Kidney glomerular epithelial cell (primary cell): ENCODE results near the gene SH3RF1.

Experiments used
- DNase-seq: peaks from one replicate; lab custom pipeline; 2025; lab: John Stamatoyannopoulos, UW

SH3RF1 gene

DNA sequence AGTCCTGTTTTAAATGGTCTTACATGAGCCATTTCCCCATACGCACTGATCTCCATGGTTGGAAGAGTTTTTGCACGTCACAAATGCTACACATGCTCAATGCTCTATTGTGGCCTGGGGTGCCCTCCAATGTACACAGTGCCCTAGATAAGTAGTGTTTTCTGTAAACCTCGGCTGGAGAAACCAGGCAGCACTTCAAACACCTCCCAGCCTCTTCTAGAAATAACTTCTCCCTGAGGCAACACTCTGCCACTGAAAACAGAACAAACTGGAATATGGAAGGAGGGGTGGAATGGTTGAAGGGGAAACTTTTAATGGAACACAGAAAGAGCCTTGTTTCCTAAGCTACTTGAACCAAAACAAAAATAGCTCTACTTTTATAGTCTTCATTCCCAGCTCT is 136.8 kb downstream of the SH3RF1 start:
- no peak for DNase-seq

DNA sequence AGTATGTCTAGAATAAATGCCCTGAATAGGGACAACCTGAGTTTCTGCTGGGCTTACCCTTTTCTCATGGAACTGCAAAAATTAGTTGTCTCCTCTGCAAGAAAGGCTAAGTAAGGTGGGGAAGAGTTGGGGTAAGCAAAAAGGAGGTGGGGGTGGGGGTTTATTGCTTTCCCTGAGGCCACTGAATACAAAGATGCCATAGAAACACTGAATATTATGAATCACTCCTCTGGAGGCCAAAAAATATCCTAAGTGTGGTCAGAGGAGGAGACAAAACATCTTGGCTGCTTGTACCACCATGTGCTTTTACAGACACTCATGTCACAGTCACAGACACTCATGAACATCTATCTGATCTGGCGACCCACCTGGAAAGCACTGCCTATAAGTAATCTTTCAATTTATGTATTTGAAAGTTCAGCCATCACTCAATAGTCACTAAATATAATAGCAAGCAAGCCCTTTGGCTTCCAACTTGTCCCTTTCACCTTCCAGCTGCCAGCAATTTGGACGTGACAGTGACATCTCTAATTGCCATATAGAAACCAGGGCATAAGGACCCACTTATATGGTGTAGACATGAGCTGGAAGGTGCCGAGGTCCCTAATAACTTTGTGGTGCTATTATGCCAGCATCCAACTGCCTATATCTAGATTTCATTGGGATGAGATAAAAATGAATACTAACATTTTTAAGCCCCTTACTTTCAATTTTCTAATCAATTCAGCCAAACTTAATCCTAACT is 138.0 kb downstream of the SH3RF1 start:
- DNase-seq: no peak

DNA sequence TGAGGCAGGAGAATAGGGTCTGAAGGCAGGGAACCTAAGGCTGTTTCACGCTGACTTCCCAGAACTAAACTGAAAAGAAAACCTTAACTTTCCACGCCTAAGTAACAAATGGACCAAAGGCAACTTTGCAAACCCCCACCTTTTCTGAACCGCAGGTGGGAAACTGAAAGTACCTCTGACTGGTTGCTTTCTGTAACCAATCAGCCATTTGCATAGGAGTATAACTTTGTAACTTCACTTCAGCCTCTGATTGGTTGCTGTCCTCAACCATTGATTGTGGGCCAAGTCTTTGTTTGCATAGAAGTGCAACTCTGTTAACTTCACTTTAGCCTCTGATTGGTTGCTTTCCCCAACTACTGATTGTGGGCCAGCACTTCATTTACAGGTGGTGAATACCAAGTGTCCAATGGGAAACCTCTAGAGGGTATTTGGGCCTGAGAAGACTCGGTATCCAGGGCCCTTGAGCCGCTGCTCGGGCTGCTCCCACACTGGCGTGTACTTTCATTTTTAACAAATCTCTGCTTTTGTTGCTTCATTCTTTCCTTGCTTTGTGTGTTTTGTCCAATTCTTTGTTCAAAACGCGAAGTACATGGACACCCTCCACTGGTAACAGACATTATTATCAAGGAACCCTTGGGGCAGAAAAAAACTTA is 139.1 kb downstream of the SH3RF1 start:
- DNase-seq: no peak

DNA sequence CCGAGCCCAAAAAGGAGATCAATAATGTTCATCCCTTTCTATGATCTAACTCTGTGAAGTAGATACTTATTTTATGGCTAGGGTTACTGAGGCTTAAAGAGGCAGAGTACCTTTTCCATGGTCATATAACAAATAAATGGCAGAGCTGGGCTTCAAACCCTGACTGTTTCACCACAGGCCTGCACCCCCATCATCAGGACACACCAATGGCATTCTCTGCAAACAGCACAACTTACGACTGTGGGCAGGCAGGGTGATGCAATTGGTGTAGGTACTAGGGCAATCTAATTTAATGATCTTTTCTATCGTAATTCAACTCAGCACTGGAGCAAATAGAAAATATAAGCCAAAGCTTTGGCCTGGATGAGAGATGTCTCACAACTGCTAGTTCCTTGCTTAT is 141.9 kb downstream of the SH3RF1 start:
- no peak for DNase-seq

DNA sequence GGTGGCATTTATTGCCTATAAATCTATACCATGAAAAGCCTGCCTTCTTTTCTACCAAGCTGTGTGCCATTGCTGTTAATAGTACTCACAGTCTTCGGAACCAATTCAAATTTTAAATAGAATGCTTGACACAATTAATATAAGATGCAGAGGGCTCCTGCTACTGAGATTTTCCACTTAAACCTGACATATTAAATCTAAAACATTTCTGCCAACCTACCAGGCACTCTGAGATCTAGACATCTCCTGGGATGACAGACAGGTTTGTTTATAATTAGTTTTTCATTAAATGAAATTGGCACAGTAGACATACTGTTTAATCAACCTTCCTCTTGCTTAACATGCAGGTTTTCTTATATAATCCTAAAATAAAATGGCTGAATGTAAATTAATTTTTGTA is 143.4 kb downstream of the SH3RF1 start:
- DNase-seq: no peak

DNA sequence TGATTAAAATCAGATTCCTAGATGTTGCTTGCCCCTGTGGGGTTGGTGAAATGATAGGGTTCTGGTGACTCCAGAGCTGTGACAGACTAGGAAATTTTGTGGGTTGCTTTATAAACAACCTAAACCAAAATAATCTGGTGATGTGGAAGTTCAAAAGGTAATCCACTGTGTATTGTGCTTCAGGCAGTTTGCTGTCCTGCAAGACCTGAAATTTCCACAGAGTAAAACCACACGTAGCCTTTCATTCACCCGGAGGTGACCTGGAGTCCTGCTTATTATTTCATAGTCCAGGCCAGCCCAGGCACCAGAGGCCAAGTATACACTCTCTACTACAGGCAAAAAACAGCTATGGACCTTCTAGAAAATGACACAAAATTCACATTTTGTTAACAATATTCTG is 146.1 kb downstream of the SH3RF1 start:
- no peak for DNase-seq

DNA sequence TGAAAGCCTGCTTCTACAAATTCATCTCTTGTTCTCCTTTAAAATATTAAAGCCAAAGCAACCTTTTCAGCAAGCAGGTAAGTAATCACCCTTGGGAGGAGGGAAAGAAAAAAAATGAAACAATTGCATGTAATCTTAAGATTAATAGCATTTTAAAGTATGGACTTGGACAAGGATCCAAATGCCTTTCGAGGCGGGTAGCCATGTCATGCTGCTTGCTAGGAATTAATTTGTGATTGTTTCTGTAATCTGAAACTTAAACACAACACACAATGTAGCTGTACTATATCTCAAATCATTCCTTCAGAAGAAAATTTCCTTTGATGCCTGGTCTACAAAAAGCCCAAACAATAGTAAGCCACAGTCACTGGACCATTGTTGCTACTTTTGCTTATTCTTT is 148.3 kb downstream of the SH3RF1 start:
- DNase-seq: no peak

DNA sequence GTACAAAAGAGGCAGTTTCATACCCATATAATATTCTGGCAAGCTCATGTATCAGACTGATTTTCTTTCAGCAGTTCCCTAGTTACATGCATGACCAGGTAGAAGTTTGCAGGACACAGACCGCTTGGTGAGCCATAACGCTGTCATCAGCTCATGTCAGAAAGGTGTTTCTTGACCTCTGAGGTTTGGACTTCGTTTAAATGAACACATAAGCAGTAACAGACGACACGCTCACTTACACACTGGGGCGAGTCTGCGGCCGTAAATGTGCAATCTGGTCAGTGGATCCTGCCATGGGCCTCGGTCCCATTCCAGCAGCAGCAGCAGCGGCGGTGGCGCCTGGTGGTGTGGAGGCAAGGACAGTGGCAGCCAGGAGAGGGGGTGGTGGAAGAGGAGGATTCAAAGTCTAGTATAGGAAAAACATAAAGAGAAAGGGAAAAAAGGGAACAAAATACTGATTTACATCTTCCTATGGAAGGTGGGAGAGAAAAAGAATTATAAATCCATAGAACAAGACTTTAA is 148.8 kb downstream of the SH3RF1 start:
- DNase-seq: no peak

DNA sequence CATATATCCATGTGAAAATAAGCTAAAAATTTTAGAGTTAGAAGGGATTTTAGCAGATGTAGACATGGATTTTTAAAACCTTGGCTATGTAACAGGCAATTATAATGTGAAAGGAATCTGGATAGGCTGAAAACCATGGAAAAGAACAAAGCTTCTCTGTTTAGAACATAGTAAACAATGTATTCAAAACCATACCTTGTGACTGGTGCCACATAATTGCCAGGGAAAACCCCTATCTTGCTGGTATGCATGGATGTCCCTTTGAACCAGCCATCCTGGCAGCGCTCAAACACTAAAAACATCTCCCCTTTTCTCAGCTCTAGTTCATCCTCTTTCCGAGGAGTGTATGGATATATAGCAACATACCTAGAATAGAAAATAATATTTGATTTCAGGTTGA is 150.1 kb downstream of the SH3RF1 start:
- no peak for DNase-seq

DNA sequence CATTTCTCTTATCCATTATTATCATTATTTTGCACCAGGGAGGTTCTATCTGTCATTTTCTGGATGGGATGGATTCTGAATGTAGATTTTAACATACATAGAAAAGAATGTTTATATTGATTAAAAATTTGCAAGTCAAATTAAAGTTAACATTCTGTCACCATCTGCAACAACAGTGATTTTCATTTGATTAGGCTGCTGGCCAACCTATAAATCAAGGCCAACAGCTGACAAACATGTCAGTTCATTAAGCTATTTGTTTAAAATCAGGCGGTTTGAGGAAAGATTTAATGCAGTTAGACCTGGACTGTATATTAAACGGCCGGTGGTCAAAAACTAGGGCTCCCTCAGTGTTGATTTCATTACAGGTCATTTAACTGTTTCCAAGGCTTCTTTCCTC is 151.2 kb downstream of the SH3RF1 start:
- DNase-seq: no peak

DNA sequence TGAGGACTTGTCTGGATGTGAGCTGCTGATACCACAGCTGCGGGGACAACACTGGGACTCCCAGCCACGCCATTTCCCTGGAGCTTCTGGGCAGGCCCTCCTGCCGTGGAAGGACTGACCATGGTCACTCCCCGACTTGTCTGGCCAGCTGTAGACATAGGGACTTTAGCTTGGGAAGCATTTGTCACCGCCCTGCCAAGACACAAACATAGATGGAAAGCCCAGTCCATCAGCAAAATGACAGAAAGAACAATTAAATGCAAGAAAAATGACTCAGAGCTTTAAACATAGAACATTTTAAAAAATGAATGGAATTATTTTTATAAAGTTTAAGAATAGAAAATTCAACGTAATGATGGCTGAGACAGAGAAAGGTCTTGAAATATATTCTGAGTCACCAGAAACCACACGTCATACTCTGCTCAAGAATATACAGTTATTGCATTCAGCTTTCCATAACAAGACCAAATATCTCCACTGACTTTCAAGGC is 153.1 kb downstream of the SH3RF1 start:
- no peak for DNase-seq

DNA sequence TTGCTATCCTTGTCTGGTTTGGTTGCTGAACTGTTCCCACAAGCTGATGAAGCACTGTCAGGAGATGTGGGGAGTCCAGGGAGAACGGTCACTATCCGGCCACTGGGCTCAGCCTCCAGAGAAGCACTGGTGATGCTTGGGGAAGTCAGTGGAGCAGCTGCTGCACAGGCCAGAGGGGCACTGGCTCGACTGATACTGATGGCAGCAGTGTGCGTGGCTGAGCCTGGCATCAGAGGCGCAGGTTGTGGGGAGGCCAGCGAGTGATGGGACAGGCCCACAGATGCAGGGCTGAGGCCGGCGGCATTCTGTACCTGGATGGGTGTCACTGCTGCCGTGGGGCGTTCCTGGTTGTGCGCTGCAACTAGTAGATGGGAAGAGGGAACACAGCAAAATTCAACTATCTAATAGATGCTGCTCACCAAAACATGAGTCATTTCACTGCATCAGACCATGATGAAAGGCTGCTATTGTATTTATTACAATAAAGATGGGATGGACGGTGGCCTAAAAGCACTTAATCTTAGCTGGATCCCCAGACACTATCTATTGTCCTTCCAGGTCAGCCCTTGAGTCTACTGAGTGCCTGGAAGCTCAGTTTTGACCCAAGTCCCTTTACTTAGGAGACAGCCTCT is 154.4 kb downstream of the SH3RF1 start:
- DNase-seq: no peak

DNA sequence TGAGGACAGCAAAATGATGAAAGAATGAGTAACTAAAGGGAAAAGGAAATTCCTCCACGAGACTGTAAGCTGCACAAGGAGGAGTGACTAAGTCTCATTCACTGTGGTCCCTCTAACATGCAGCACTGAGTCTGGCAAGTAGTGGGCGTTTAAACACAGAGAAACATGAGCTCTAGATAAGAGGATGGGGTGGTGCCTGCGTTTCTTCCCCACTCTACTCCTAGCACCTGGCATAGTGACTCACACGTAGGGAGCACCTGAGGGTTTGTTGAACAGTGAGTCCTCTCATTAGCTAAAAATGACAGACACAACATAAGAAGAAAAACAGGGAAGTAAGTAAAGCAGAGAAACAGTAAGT is 154.9 kb downstream of the SH3RF1 start:
- peak; percentile 92 for DNase-seq

DNA sequence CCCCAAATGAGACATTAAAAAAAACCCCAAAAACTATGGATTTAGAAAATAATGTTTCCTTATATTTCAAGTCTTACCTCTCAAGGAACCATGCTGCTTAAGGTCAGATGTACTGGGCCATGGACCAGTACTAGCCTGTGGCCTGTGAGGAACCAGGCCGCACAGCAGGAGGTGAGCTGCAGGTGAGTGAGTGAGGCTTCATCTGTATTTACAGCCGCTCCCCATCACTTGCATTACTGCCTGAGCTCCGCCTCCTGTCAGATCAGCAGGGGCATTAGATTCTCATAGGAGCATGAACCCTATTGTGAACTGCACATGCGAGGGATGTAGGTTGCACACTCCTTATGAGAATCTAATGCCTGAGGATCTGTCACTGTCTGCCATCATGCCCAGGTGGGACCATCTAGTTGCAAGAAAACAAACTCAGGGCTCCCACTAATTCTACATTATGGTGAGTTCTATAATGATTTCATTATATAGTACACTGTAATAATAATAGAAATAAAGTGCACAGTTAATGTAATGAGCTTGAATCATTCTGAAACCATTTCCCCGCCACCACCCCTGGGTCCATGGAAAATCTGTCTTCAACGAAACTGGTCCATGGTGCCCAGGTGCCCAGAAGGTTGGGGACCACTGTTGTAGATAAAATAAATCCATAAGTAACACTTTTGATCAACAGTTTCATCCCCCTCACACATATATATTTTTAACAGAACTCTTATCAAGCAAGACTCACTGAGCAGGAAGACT is 155.4 kb downstream of the SH3RF1 start:
- DNase-seq: no peak

DNA sequence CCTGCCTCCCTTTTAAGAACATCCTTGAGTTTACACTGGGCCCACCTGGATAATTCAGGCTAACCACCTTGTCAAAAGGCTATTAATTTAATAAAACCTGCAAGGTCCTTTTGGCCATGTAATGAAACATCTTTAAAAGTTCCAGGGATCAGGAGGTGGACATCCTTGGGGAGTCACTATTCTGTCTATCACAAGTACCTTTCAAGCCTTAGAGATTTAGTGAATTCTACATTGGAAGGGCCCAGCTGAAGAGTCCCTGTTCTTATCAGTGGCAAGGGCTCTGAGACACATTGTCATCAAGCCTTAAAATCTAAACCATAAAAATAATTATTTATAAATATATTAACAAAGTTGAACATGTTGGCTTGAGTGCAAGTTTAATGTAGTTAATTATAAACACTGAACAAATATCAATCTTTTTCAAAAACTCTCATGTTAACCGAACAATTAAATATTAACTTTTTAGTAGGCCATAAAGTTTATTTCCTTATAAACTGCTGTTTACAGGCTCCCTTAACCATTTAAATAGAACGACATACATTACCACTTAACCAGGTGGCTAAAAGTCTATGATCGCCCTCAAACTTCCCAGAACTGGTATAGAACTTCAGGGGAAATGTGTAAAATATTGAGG is 156.3 kb downstream of the SH3RF1 start:
- no peak for DNase-seq

DNA sequence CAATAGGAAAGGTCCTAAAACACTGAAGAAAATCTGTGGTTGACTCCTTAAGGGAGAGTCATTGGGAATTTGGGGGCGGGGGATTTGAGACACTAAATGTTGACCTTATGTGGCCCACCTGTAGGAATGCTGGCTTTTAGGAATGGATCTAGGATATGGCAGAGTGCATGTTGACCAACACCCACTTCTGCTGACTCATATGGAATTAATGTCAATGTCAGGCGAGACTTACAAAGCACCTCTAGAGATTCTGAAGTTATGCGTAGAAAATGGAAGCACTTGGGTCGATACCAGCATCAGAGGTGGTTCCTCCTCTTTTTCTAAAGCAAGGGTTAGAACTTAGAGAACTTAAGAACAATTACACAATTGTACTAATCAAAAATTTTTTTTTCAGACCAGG is 160.1 kb downstream of the SH3RF1 start:
- DNase-seq: no peak

DNA sequence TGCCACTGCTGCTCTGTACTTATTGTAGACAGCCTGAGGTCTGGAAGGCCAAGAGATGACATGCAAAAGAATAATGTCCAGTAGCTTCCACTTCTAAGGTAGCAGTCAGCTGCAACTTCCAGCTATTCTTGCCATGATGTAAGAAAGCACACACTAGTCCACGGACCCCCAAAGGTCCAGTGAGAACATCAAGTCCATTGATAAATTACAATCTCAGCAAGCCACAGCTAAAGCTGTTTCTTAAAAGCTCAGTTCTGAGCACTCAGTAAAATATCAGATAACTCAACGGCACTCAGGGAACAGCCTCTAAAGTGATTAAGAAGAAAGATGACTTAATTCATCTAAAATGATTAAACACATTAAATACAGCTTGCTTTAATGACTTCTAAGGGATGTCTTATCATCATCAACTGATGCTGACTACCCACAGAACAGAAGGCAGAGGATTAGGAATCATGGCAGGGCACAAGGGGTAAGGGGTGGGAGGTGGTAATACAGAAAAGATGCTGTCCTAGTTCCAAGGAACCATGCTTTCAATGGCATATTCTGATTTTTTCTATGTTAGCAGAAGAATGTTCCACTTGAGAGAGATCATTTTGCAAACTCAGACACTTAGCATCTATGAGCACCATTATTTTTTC is 161.6 kb downstream of the SH3RF1 start:
- DNase-seq: no peak

DNA sequence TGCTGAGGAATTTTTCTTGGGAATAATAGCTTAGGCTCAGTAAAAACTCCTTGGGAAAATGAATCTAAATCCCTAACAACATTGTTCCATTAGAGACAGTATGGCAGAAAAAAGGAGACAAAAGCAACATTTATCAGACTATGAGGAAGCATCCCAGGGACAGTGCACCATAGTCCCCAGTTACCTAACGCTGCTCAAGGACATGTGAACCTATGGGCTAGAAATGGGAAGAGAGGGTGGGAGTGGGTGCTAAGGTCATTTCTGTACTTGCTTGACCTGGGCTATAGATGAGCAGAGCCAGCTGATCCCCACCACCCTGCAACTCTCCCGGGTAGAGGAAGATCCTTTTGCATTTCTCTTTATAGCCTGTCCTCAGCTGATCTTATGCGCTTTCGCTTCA is 162.5 kb downstream of the SH3RF1 start:
- no peak for DNase-seq

DNA sequence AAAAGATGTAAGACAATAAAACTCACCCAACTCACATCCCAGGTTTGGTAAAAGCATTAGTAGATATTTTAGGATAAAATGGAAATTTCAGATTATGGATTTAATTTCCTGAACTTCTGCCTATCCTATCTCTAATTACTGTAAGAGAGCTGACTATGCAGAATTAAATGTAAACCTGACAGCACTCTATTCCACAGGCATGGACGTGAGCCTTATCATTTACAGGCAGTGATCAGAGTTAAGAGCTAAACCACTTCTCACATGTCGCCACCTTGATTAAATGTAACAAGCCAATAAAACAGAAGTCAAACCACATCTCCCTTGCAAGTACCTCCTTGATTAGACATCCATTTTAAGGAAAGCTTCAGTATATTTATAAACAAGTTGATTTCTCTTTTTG is 163.2 kb downstream of the SH3RF1 start:
- DNase-seq: no peak

DNA sequence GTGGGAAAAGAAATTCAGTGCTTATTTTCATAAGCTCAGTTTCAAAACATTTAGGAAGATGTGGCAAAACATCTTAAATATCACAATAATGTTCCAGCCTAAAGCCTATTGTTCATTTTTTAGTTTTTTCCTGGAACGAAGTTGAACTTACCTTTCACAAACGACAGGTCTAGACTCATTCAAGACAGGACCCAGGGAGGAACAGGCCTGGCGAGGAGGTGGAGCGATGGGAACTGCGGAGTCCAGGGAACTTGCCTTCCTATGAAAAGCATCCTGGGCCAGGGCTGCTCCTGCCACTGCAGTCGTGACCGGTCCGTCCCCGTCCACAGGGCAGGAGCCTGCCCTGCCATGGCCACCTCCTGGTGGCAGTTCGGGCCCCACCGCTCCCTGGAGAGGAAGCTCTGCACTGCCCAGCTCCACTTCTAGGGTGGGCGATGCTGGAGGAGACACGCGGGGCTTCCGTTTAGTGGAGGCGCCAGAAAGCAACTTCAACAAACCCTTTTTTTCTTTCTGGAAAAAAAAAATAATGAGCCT is 164.0 kb downstream of the SH3RF1 start:
- DNase-seq: no peak

DNA sequence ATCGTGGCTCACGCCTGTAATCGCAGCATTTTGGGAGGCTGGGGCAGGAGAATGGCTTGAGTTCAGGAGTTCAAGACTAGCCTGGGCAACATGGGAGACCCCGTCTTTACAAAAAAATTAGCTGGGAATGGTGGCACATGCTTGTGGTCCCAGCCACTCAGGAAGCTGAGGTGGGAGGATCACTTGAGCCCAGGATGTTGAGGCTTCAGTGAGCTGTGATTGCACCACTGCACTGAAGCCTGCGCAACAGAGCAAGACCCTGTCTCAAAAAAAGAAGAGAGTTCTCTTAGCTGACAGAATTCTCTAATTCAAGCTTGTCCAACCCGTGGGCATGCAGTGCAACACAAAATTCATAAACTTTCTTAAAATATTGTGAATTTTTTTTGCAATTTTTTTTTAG is 165.1 kb downstream of the SH3RF1 start:
- DNase-seq: no peak
